Aortic smooth muscle cell (primary cell): ENCODE data around the gene SPRED2. TPM values are rescaled to one million over a fixed set of nuclear protein-coding genes. Genes with fewer than 3 reads are reported as not detected.

ENCODE experiments used
- total RNA-seq: library from RNA; depleted of rRNA; stranded (reverse); fragments of >200 nt; gene quantifications from 2 replicates; pipeline ENCODE4 v1.2.3, GENCODE V29; 2014

SPRED2 gene, protein sequence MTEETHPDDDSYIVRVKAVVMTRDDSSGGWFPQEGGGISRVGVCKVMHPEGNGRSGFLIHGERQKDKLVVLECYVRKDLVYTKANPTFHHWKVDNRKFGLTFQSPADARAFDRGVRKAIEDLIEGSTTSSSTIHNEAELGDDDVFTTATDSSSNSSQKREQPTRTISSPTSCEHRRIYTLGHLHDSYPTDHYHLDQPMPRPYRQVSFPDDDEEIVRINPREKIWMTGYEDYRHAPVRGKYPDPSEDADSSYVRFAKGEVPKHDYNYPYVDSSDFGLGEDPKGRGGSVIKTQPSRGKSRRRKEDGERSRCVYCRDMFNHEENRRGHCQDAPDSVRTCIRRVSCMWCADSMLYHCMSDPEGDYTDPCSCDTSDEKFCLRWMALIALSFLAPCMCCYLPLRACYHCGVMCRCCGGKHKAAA
- 16.8 and 18.2 TPM in 2 replicates for total RNA-seq

DNA sequence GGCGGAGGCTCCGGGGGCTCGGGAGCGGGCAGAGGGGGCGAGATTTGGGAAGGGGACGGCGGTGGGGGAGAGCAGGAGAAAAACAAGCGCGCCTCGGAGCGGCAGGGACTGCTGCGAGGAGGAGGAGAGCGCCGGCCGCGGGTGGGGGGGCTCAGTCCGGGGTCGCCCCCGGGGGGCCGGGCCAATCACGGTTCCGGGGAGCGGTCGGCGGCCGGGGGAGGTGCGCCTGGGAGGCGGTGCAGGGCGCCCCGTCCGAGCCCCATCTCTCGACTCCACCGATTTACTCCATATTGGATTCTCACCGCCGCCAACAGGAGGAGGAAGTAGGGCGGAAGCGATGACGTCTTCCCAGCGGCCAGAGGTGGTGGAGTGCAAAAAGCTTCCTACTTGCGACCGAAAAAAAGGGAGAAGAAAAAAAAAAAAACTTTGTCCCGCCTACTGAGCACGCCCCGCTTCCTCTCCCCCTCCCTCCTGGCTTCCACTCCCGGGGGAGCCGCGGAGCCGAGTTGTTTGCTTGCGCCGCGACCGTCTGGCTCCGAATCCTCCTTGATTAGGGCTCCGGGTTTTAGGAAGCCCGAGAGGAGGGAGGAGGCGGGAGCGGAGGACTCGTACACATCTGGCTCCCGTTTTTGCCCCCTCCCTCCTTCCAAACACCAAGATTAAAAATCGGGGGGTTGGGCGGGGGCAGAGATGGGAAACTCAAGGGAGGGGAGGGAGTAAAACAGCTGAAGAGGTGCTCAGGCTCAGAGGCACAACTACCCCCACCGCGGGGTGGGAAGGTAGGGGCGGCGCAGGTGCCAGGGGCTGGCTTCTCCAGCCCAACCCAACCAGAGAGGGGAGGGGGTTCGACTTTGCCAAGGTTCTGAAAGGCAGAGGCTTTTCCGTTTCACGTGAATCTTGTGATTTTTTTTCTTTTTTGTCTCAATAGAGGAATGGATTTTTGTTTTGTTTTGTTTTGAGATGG, at the start of gene SPRED2:
Gene SPRED2, minus strand, starts transcription at position 373 of the 964 bp plus-strand sequence. CDS start 612 bp downstream, outside the sequence.

Other genes starting within 250 kb of the SPRED2 start
- gene ACTR2, start 204.8 kb downstream of the SPRED2 start, total RNA-seq, result 102 and 120 TPM in 2 replicates